ENCODE data around the gene PRRT2. TPM values are rescaled to one million over a fixed set of nuclear protein-coding genes. Genes with fewer than 3 reads are reported as not detected.
A peak's percentile ranks its signal among the peaks of the same experiment; 100 is the strongest.
"Not testable (repeated sequence)": the region's sequence is repeated elsewhere in the genome, so short reads cannot be mapped to it uniquely, and the experiment has no call there.

Gene PRRT2
- total and polyA plus RNA-seq, 12 donors = 0.62 to 6.3 (median 1.1) TPM

DNA sequence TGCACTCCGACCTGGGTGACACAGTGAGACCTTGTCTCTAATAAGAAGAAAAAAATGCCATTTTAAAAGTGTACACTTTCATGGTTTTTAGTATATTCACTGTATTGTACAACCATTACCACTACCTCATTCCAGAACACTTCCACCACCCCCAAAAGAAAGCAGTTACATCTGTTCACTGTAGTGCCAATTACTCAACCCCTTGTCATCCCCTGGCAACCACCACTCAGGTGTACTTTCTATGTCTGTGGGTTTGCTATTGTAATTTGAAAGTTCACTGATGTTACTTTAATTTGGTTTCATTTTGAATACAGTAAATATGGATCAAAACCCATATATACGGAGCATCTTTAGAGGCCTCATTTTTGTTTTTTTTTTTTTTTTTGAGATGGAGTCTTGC, 27.8 kb upstream of the PRRT2 start:
- H3K27me3 ChIP-seq = peaks cover 0 to 21% (median 4%) of the 10 kb centered on the region in 7 donors
- no peak overlapping the region for H3K4me3 ChIP-seq
- no peak overlapping the region for H3K27ac ChIP-seq
- peaks cover 0 to 13% (median 6%) of the 10 kb centered on the region in 9 donors for H3K4me1 ChIP-seq
- no peak for TF ChIP-seq CTCF (IDR thresholded peaks at IDR 0.05)
- 91 to 96% methylated on average over 2 of the region's 2 CpGs for WGBS, 2 donors
- no peaks in the 10 kb centered on the region for H3K9me3 ChIP-seq
- DNase-seq (no peak), ATAC-seq (no peak)
- intact Hi-C loops (cut with DNase I) = loop anchor here in 1 of 10 donors (10.0 kb wide), 1 partner anchor 59 kb away; no protein-coding TSS in a partner anchor
- H3K36me3 ChIP-seq = no peaks in the 10 kb centered on the region

DNA sequence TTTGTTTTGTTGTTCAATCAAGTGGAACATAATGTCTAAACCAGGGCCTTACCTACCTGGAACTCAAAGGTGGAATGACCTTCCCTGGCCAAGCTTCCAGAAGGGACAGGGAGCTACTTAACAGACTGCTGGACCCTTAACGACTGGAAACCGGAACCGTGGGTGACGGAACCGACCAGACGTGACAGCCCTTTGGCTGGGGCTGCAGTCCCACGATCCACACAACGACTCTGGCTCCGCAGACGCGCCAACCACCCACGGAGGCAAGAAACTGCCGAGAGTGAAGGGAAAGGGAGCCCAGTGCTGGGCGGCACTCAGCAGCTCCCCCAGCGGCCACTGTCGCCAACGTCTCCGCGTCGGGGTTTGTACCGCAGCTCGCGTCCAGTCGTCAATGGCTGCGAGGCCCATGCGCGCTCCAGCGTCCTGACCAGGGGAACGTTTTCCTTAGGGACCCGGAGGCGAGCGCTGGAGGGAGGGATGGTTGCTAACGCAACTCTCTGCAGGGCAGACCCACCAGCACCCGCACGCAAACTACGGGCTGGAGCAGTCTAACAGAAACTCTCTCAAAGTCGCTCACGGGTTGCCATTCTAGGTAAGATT, 27.0 kb upstream of the PRRT2 start:
- Histone ChIP-seq H3K4me3 (peak overlapping the region in 8 of 10 donors; percentile 15 to 38 (median 32)), H3K36me3 (no peaks in the 10 kb centered on the region), H3K27ac (peak overlapping the region in 2 of 10 donors; percentile 13 to 46), H3K27me3 (peaks cover 0 to 12% (median 0%) of the 10 kb centered on the region in 7 donors), H3K9me3 (no peaks in the 10 kb centered on the region), H3K4me1 (peaks cover 4 to 21% (median 13%) of the 10 kb centered on the region in 9 donors)
- 4 to 5% methylated on average over 38 of the region's 38 CpGs for WGBS, 2 donors
- intact Hi-C loops (cut with DNase I) = loop anchor here in 1 of 10 donors (10.0 kb wide), 1 partner anchor 60 kb away; no protein-coding TSS in a partner anchor
- DNase-seq = peak; percentile 74 to 86
- ATAC-seq = peak; percentile 75 to 95 (median 88)
- peak; percentile 74 to 91 (median 88) for TF ChIP-seq CTCF (IDR thresholded peaks at IDR 0.05)

- H3K4me3 ChIP-seq, ATAC-seq, H3K9me3 ChIP-seq, DNase-seq, H3K27me3 ChIP-seq, H3K36me3 ChIP-seq, H3K27ac ChIP-seq: not testable (repeated sequence)
- peaks cover 10 to 34% (median 27%) of the 10 kb centered on the region in 9 donors for H3K4me1 ChIP-seq
- intact Hi-C loops (cut with DNase I) = loop anchor here in 1 of 10 donors (10.0 kb wide), 1 partner anchor 62 kb away; no protein-coding TSS in a partner anchor
- WGBS, 2 donors = 82 to 87% methylated on average over 4 of the region's 4 CpGs
Observed at GRCh38 chr16:29787155-29787554, 24.8 kb upstream of the PRRT2 start.

GRCh38 chr16:29789775-29790182, 22.2 kb upstream of the PRRT2 start:
- no peak for DNase-seq
- H3K36me3 ChIP-seq = no peaks in the 10 kb centered on the region
- H3K27ac ChIP-seq = peak overlapping the region; percentile 55 to 97 (median 90)
- 61 to 63% methylated on average over 20 of the region's 20 CpGs for WGBS, 2 donors
- ATAC-seq = peak in 3 of 8 donors; percentile 10 to 23 (median 15)
- H3K4me1 ChIP-seq = peaks cover 10 to 37% (median 27%) of the 10 kb centered on the region in 9 donors
- no peaks in the 10 kb centered on the region for H3K9me3 ChIP-seq
- no peak for TF ChIP-seq CTCF (IDR thresholded peaks at IDR 0.05)
- H3K27me3 ChIP-seq = no peaks in the 10 kb centered on the region
- intact Hi-C loops (cut with DNase I) = loop anchor here in 3 of 10 donors (1.0 to 10.0 kb wide), 4 partner anchors 15 to 65 kb away; partner anchors contain the start of gene PAGR1 (in 1 of the 3)
- H3K4me3 ChIP-seq = peak overlapping the region; percentile 51 to 98 (median 79)
